Muscle layer of colon (tissue), 2 donors: Measurements from ENCODE around the gene CD24.
"Not testable (repeated sequence)": the region's sequence is repeated elsewhere in the genome, so short reads cannot be mapped to it uniquely, and the experiment has no call there.

Experiments used
- H3K27ac ChIP-seq: one replicate; pipeline ENCODE4 v1.7.0; 2013; ENCODE audit warnings: low read depth, mild to moderate bottlenecking, low read length, moderate library complexity
- H3K27me3 ChIP-seq, 2 donors: one replicate each; pipeline ENCODE4 v1.7.0; 2013; ENCODE audit warnings: low read length in 2 of 2, mild to moderate bottlenecking in 2 of 2; ENCODE audit not compliant: insufficient read depth in 2 of 2, control insufficient read depth in 1 of 2
- H3K36me3 ChIP-seq: one replicate; pipeline ENCODE4 v1.7.0; 2013; ENCODE audit warnings: mild to moderate bottlenecking, low read length; ENCODE audit not compliant: insufficient read depth
- H3K4me1 ChIP-seq: one replicate; pipeline ENCODE4 v1.7.0; 2013; ENCODE audit warnings: mild to moderate bottlenecking, low read length; ENCODE audit not compliant: insufficient read depth
- H3K4me3 ChIP-seq, 2 donors: one replicate each; pipeline ENCODE4 v1.7.0; 2013; ENCODE audit warnings: low read length in 2 of 2, low read depth in 1 of 2, mild to moderate bottlenecking in 1 of 2, moderate library complexity in 1 of 2
- H3K9ac ChIP-seq: one replicate; pipeline ENCODE4 v1.7.0; 2013; ENCODE audit warnings: low read length
- H3K9me3 ChIP-seq: one replicate; pipeline ENCODE4 v1.7.0; 2013; ENCODE audit warnings: mild to moderate bottlenecking, low read length
- donor health status: abdominal sarcoma.
- donor health status: Adenocarcinoma of cecum.

The CD24 gene, protein sequence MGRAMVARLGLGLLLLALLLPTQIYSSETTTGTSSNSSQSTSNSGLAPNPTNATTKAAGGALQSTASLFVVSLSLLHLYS

DNA sequence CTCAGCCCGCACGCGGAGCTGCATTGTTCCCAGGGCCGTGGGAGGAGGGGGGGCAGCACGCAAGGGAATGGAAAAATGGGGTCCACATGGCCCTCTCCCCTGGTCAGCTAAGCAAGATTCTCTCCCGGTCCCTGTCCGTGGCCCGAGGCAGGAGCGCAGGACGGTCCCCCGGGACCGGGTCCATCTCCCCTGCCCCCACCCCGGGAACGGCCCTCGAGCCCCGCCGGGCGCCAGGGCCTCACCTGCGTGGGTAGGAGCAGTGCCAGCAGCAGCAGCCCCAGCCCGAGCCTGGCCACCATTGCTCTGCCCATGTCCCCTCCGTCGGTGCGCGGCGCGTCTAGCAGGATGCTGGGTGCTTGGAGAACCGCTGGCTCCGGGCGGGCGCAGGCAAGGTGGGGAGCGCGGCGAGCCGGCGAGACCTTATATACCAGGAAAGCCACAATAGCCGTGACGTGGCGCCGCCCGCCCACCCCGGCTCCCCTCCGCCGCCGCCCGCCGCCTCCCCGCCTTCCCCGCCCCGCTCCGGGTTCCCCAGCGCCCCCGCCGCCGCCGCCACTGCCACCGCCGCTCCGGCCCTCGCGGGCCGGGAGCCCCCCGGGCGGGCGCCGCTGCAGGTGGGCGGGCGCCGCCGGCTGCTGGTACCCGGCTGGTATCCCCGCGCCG, at the start of gene CD24:
Gene CD24, minus strand, starts transcription at position 394 of the 663 bp plus-strand sequence. Its CDS starts 83 bp downstream, at position 311.
- peaks cover 32 to 34% of the 10 kb centered on the region in 2 donors for H3K27me3 ChIP-seq
- no peaks in the 10 kb centered on the region for H3K9me3 ChIP-seq
- H3K9ac ChIP-seq, result no peak within 1 kb of the TSS
- H3K4me3 ChIP-seq, result peak within 1 kb of the TSS; percentile 25 to 42
- H3K27ac ChIP-seq, result no peak within 1 kb of the TSS
- no peaks in the 10 kb centered on the region for H3K36me3 ChIP-seq
- peaks cover 9% of the 10 kb centered on the region for H3K4me1 ChIP-seq

DNA sequence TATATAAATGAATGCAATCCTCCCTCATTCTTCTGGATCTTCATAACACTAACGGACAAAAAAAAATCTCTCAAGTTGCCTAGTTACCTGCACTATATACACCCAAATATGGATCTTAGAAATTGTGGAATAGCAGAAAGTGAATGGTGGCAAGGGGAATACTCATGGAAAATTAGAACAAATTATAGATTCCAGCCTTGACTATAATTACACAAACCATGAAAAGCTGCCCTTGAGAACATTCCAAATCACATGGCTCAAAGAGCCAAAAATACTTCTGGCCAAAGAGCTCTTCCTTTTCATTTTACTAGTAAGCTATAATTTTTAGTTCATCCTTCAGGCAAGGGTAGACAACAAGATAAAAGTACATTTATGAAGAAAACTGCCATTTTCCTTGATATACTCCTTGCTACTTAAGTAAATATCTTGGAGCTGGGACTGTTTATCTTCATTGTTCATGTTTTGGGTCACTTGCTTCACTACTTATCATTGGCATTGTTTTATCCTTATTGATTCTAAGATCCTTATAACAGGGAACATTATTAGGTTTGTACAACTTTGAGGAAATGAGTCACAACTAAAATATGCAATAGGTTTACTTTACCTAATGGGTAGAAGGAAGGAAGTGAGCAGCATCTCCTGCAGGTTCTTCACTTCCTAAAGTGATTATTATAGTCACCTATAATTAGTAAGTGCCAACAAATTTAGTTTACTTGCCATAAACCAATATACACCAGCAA, 47.1 kb upstream of the CD24 start:
- Histone ChIP-seq H3K36me3 (no peaks in the 10 kb centered on the region), H3K27ac (no peak overlapping the region)

DNA sequence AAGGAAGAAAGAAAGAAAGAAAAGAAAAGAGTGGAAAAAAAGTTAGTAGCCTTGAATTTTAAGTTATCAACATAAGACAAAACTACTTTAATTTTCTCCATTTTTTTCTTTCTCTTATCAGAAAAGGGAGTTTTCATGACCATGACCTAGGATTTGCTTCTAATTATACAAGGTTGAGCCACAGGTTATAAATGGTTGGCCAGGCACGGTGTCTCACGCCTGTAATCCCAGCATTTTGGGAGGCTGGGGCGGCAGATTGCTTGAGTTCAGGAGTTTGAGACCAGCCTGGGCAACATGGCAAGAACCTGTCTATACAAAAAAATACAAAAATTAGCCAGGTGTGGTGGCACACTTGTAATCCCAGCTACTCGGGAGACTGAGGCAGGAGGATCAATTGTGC, 45.7 kb upstream of the CD24 start:
- H3K4me3 ChIP-seq, result no peak overlapping the region
- no peak overlapping the region for H3K27ac ChIP-seq
- H3K9me3 ChIP-seq, result no peaks in the 10 kb centered on the region
- H3K4me1 ChIP-seq, result no peaks in the 10 kb centered on the region
- H3K9ac ChIP-seq, result no peak overlapping the region
- no peaks in the 10 kb centered on the region for H3K27me3 ChIP-seq
- H3K36me3 ChIP-seq, result no peaks in the 10 kb centered on the region

More for the DNA sequence above, 47.1 kb upstream of the CD24 start:
- Histone ChIP-seq H3K9ac (no peak overlapping the region), H3K4me1 (no peaks in the 10 kb centered on the region), H3K4me3 (no peak overlapping the region), H3K9me3 (no peaks in the 10 kb centered on the region), H3K27me3 (no peaks in the 10 kb centered on the region)

DNA sequence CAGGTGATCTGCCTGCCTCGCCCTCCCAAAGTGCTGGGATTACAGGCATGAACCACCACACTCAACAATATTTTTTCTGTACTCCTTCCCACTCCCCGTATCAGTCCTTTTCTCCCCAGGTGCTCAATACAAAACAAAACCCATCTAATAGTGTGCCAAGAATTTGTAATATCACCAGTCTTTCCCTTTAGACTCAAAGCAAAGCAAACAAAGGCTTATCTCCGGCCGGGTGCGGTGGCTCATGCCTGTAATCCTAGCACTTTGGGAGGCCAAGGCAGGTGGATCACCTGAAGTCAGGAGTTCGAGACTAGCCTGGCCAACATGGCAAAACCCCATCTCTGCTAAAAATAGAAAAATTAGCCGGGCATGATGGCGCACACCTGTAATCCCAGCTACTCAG, 45.1 kb upstream of the CD24 start:
- not testable (repeated sequence) for H3K27ac ChIP-seq, H3K4me3 ChIP-seq, H3K27me3 ChIP-seq, H3K4me1 ChIP-seq, H3K36me3 ChIP-seq, H3K9ac ChIP-seq, H3K9me3 ChIP-seq

DNA sequence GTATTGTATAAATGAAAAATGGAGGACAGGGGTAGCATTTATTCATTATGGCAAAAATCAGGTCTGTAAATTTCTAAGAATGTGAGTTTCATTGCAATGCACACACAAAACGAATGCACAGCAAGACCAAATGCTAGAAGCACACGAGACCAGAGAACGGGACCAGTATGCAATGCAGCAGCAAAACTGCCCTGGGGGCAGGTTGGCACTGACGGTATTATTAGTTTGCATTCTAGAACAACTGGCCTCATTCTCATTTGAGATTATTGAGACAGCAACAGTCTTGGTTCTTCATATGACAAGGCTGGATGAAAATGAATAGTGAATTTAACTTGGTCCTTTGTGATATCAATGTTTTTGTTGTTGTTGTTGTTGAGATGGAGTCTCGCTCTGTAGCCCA, 44.5 kb upstream of the CD24 start:
- H3K27ac ChIP-seq, result no peak overlapping the region
- H3K9ac ChIP-seq, result no peak overlapping the region
- no peaks in the 10 kb centered on the region for H3K36me3 ChIP-seq
- no peaks in the 10 kb centered on the region for H3K9me3 ChIP-seq
- no peaks in the 10 kb centered on the region for H3K4me1 ChIP-seq
- no peaks in the 10 kb centered on the region for H3K27me3 ChIP-seq
- H3K4me3 ChIP-seq, result no peak overlapping the region

DNA sequence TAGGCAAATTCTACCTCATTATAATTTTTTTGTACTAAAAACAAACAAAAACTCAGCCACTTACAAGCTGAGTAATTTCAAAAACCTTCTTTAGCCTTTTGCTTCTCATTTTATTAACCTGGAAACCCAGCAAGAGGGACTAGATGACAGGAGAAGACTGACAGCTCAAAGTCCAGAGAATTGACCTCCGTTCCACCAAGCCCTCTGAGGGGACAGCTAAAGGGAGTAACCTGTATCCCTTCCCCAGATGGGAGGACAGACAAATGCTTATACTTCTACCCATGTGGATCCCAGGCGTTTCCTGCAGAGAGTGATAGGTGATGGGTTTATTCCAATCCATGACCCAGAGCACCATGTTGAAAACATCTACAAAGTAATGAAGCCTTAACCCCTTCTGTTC, 35.0 kb upstream of the CD24 start:
- Histone ChIP-seq H3K4me1 (no peaks in the 10 kb centered on the region), H3K36me3 (no peaks in the 10 kb centered on the region), H3K27me3 (no peaks in the 10 kb centered on the region), H3K9ac (no peak overlapping the region), H3K27ac (no peak overlapping the region), H3K9me3 (no peaks in the 10 kb centered on the region), H3K4me3 (no peak overlapping the region)

DNA sequence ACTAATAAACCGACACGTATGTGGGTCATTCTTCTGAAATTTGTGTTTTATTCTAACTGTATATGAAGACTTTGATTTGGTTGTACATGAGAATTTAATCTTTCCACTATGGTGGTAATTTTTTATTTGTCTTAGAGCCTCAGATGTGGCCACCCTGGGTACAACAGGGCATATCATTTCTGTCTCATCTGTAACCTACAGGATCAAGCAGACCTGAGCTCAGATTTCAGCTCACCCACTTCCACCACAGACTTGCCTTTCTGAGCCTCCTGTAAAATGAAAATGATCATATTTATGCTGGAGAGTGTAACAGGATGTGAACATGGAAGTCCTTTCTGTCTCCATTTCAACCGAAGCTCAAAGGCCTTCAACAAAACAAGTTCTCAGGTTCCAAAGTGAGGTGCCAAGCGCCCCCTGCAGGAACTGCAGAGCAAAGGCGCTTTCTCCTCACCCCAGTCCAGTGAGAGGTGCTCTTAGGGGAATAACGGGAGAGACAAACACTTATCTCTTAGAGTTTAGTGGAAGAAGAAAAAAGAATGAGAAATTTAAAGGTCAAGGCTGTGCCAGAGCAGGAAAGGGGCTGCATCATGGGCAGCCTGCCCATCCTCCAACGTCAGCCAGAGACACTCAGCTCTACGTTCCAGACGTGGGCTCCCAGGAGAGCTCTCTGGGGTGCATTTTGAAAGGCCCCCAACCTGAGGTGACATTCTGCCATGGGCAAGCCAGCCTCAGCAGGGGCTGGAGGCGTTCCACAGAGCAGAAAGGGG, 23.0 kb upstream of the CD24 start:
- H3K9me3 ChIP-seq, result no peaks in the 10 kb centered on the region
- no peaks in the 10 kb centered on the region for H3K36me3 ChIP-seq
- no peaks in the 10 kb centered on the region for H3K27me3 ChIP-seq
- H3K9ac ChIP-seq, result no peak overlapping the region
- no peak overlapping the region for H3K27ac ChIP-seq
- H3K4me1 ChIP-seq, result no peaks in the 10 kb centered on the region
- no peak overlapping the region for H3K4me3 ChIP-seq

DNA sequence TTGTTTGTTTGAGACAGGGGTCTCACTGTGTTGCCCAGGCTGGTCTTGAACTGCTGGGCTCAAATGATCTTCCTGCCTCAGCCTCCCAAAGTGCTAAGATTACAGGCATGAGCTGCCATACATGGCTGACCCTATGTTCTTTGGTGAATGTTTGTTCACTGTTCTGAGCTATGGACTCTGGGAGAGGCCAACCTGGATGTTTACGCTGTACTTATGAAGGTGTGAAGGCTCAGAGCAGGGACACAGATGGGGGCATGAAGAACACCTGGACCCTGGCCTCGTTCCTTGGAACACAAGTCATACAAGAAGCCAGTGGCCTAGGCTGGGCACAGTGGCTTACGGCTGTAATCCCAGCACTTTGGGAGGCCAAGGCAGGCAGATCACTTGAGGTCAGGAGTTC, 21.1 kb upstream of the CD24 start:
- Histone ChIP-seq H3K27me3 (no peaks in the 10 kb centered on the region), H3K4me1 (no peaks in the 10 kb centered on the region), H3K36me3 (no peaks in the 10 kb centered on the region)

DNA sequence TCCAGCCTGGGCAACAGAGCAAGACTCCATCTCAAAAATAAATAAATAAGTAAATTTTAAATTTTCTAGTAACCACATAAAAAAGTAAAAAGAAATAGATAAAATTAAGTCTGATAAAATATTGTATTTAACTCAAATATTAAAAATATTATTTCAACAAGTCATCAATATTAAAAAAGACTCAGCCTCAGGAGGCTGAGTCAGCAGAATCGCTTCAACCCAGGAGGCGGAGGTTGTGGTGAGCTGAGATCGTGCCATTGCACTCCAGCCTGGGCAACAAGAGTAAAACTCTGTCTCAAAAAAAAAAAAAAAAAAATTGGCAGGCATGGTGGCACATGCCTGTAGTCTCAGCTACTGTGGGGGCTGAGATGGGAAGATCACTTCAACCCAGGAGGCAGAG, 15.2 kb upstream of the CD24 start:
- H3K36me3 ChIP-seq, H3K9ac ChIP-seq, H3K4me3 ChIP-seq, H3K27me3 ChIP-seq, H3K9me3 ChIP-seq, H3K27ac ChIP-seq, H3K4me1 ChIP-seq: not testable (repeated sequence)

More for the DNA sequence above, 21.1 kb upstream of the CD24 start:
- Histone ChIP-seq H3K9ac (no peak overlapping the region), H3K9me3 (no peaks in the 10 kb centered on the region), H3K4me3 (no peak overlapping the region), H3K27ac (no peak overlapping the region)

DNA sequence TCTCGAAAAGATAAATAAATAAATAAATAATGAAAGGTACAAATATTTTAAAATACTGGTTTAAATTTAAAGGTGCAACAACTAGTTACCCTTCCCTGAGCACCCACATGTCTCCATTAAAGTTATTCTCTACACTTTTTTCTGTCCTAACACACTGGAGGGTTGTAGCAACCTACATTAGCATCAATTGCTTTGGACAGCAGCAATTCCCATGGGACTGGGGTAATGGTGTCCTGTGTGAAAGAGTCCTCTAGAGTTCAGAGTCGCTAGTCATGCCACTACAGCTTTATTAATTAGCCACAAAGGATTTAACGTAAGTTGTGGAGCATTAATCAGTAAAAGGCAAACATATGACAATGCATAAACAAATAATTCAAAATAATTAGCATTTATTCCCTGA, 14.1 kb upstream of the CD24 start:
- no peaks in the 10 kb centered on the region for H3K27me3 ChIP-seq
- H3K4me1 ChIP-seq, result no peaks in the 10 kb centered on the region
- H3K4me3 ChIP-seq, result no peak overlapping the region

DNA sequence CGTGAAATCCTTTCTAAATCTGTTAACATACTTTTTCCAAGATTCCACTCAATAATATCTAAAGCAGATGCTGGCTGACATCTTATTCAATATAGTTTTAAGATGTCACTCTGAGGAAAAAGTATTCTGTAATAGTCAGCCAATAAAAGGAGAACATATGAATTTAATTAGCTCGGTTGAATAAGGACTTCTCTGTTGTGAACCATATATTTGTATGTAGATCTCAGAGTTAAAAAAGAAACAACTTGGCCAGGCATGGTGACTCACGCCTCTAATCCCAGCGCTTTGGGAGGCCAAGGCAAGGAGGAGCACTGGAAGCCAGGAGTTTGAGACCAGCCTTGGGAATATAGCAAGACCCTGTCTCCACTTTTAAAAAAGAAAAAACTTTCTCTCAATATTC, 7.4 kb upstream of the CD24 start:
- H3K27me3 ChIP-seq, result no peaks in the 10 kb centered on the region

More for the DNA sequence above, 14.1 kb upstream of the CD24 start:
- Histone ChIP-seq H3K9me3 (no peaks in the 10 kb centered on the region), H3K27ac (no peak overlapping the region), H3K9ac (no peak overlapping the region), H3K36me3 (no peaks in the 10 kb centered on the region)

More for the DNA sequence above, 7.4 kb upstream of the CD24 start:
- no peaks in the 10 kb centered on the region for H3K9me3 ChIP-seq
- H3K36me3 ChIP-seq, result no peaks in the 10 kb centered on the region
- no peak overlapping the region for H3K4me3 ChIP-seq
- no peaks in the 10 kb centered on the region for H3K4me1 ChIP-seq
- no peak overlapping the region for H3K9ac ChIP-seq
- H3K27ac ChIP-seq, result no peak overlapping the region
